Neural progenitor cell (in vitro differentiated cells): ENCODE results near the gene LCK.

Experiments
- EZH2 ChIP-seq: fragments of 200-600 bp; sonication (generic); IDR thresholded peaks from 2 replicates; pipeline ENCODE4 v1.6.1; 2017; ENCODE audit warnings: antibody characterized with exemption, mild to moderate bottlenecking, moderate library complexity
- TF ChIP-seq, protein P1 (sequence below): fragments of 200-600 bp; sonication (generic); IDR thresholded peaks from 2 replicates; pipeline ENCODE4 v1.5.1; 2017; ENCODE audit warnings: antibody characterized with exemption, mild to moderate bottlenecking

DNA sequence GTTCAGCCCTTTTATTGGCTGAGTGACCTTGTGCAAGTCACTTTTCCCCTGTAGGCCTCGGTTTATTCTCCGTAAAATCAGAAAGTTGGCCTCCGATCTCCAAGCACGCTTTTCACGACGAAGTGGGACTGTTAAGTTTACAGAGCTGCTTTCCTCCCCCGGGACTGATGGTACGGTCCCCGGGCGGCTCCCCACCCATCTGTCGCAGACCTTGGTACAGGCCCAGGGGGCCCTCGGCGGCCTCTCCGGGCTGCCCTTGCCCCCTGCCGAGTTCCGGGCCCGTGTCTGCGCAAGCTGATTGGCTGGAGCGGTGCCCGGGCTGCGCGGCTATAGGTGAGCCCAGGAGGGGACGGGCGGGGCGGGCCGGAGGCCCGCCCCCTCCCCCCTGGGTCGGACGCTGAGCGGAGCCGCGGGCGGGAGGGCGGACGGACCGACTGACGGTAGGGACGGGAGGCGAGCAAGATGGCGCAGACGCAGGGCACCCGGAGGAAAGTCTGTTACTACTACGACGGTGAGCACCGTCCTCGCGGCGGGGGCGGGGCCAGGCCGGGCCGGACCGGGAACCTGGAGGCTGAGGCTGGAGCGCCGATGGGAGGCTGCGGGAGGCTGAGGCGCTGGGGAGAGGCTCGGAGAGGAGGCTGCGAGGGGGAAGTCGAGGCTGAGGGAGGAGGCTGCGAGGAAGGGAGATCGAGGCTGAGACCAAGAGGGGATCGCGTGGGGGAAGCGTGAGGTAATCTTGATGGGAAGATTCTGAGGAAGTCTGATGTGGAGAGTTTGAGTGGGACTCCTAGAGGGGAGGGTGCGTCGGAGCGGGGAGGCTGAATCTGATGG is 40.9 kb downstream of the LCK start, which contains the start of gene HDAC1:
- TF ChIP-seq, protein P1, sequence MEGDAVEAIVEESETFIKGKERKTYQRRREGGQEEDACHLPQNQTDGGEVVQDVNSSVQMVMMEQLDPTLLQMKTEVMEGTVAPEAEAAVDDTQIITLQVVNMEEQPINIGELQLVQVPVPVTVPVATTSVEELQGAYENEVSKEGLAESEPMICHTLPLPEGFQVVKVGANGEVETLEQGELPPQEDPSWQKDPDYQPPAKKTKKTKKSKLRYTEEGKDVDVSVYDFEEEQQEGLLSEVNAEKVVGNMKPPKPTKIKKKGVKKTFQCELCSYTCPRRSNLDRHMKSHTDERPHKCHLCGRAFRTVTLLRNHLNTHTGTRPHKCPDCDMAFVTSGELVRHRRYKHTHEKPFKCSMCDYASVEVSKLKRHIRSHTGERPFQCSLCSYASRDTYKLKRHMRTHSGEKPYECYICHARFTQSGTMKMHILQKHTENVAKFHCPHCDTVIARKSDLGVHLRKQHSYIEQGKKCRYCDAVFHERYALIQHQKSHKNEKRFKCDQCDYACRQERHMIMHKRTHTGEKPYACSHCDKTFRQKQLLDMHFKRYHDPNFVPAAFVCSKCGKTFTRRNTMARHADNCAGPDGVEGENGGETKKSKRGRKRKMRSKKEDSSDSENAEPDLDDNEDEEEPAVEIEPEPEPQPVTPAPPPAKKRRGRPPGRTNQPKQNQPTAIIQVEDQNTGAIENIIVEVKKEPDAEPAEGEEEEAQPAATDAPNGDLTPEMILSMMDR = no peak
- TF ChIP-seq EZH2 = no peak
